Endothelial cell of umbilical vein (primary cell): ENCODE data around the gene RFXANK.

ENCODE experiments used
- CTCF ChIP-seq, 2 donors: IDR thresholded peaks; 1 replicate in 1 of 2; 2 replicates in 1 of 2; pipeline ENCODE4 v1.5.1; 2011; ENCODE audit warnings: low read length in 2 of 2, mild to moderate bottlenecking in 2 of 2, moderate library complexity in 2 of 2, control low read depth in 1 of 2, inconsistent platforms in 1 of 2, low read depth in 1 of 2; ENCODE audit not compliant: insufficient read depth in 1 of 2; ENCODE audit errors: extremely low read depth in 1 of 2
- EZH2 ChIP-seq: IDR thresholded peaks from 2 replicates; pipeline ENCODE4 v1.6.1; 2012; ENCODE audit warnings: borderline replicate concordance, low read depth, mild to moderate bottlenecking, moderate library complexity, low read length, inconsistent platforms; ENCODE audit not compliant: severe bottlenecking
- MAX ChIP-seq: IDR thresholded peaks from 2 replicates; pipeline ENCODE4 v1.6.1; 2011; ENCODE audit not compliant: insufficient read depth, insufficient read length
- POLR2A ChIP-seq: IDR thresholded peaks from 2 replicates; pipeline ENCODE4 v1.6.1; 2012; ENCODE audit warnings: low read depth, mild to moderate bottlenecking, control low read depth, low read length
- POLR2AphosphoS5 ChIP-seq: IDR thresholded peaks from 2 replicates; pipeline ENCODE4 v1.6.1; 2012; ENCODE audit warnings: low read depth, mild to moderate bottlenecking, control low read depth, low read length, moderate library complexity; ENCODE audit not compliant: insufficient read depth

DNA sequence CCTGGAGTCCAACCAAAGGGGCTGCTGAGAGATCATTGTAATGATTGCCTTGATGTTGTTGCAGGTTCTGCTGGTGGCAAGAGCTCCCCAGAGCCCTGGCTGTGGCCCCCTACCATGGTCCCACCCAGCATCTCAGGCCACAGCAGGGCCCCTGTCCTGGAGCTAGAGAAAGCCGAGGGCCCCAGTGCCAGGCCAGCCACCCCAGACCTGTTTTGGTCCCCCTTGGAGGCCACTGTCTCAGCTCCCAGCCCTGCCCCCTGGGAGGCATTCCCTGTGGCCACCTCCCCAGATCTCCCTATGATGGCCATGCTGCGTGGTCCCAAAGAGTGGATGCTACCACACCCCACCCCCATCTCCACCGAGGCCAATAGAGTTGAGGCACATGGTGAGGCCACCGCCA is 35.2 kb downstream of the RFXANK start:
- TF ChIP-seq POLR2A (no peak), EZH2 (no peak), CTCF (IDR thresholded peaks at IDR 0.05; ENCODE audit: extremely low read depth in 1 of 2, insufficient read depth in 1 of 2, low read depth in 1 of 2, low read length in 2 of 2) (no peak), POLR2AphosphoS5 (no peak), MAX (no peak)
